OCI-LY7 (cell line): ENCODE data around the gene CRYBG2. TPM values are rescaled to one million over a fixed set of nuclear protein-coding genes. Genes with fewer than 3 reads are reported as not detected.
"Not testable (repeated sequence)": the region's sequence is repeated elsewhere in the genome, so short reads cannot be mapped to it uniquely, and the experiment has no call there.

ENCODE experiments used
- BruUV-seq: library from RNA; stranded (reverse); fragments of 400-500 nt; replicated peaks from 2 replicates; lab custom pipeline; 2021; lab: Mats Ljungman, UMichigan
- CTCF ChIA-PET: fragments of 300-600 bp; sonication (Branson Sonifier 250); formaldehyde crosslinking; loops from one replicate; lab custom pipeline; 2022; ENCODE audit warnings: antibody characterized with exemption; ENCODE audit not compliant: unreplicated experiment; lab: Charles Lee
- POLR2A ChIA-PET: fragments of 300-600 bp; sonication (Branson Sonifier 250); formaldehyde crosslinking; loops from one replicate; lab custom pipeline; 2022; ENCODE audit warnings: antibody characterized with exemption; lab: Charles Lee
- DNase-seq: peaks from one replicate; pipeline ENCODE4 v3.0.0-alpha.2; 2015; ENCODE audit warnings: low spot score
- H2AFZ ChIP-seq: fragments of 200-600 bp; sonication (generic), shearing (Covaris generic); 2 replicates; pipeline ENCODE4 v1.6.1; 2014; ENCODE audit warnings: mild to moderate bottlenecking, antibody characterized with exemption, low read length, moderate library complexity
- H3K27ac ChIP-seq: fragments of 200-600 bp; sonication (generic); 2 replicates; pipeline ENCODE4 v1.5.1; 2014; ENCODE audit warnings: mixed run types, low read depth, mild to moderate bottlenecking, moderate library complexity, low read length, inconsistent platforms; ENCODE audit not compliant: poor library complexity, severe bottlenecking
- H3K36me3 ChIP-seq: fragments of 200-600 bp; sonication (generic); 2 replicates; pipeline ENCODE4 v1.6.1; 2014; ENCODE audit warnings: mild to moderate bottlenecking, antibody characterized with exemption, low read length, moderate library complexity, mixed read lengths; ENCODE audit not compliant: insufficient read depth
- H3K4me1 ChIP-seq: fragments of 200-600 bp; sonication (generic); 2 replicates; pipeline ENCODE4 v1.5.1; 2014; ENCODE audit warnings: mild to moderate bottlenecking, low read length; ENCODE audit not compliant: insufficient read depth, poor library complexity, severe bottlenecking
- H3K4me2 ChIP-seq: fragments of 200-600 bp; sonication (generic); 2 replicates; pipeline ENCODE4 v1.6.1; 2014; ENCODE audit warnings: mild to moderate bottlenecking, low read length
- H3K4me3 ChIP-seq: fragments of 200-600 bp; sonication (generic); 2 replicates; pipeline ENCODE4 v1.5.1; 2014; ENCODE audit warnings: mild to moderate bottlenecking, low read depth, low read length; ENCODE audit not compliant: poor library complexity, severe bottlenecking
- H3K79me2 ChIP-seq: fragments of 200-600 bp; sonication (generic); 2 replicates; pipeline ENCODE4 v1.6.1; 2016; ENCODE audit warnings: low read depth, mild to moderate bottlenecking, low read length, moderate library complexity, mixed read lengths; ENCODE audit not compliant: insufficient read depth
- H3K9me2 ChIP-seq: fragments of 200-600 bp; sonication (generic); 2 replicates; pipeline ENCODE4 v1.6.1; 2016; ENCODE audit warnings: mild to moderate bottlenecking, low read length, mixed read lengths; ENCODE audit not compliant: insufficient read depth
- H3K9me3 ChIP-seq: fragments of 200-600 bp; sonication (generic); 2 replicates; pipeline ENCODE4 v1.6.1; 2014; ENCODE audit warnings: mild to moderate bottlenecking, mixed run types, low read length, mixed read lengths
- H4K20me1 ChIP-seq: fragments of 200-600 bp; sonication (generic); 2 replicates; pipeline ENCODE4 v1.6.1; 2014; ENCODE audit warnings: mild to moderate bottlenecking, antibody characterized with exemption, low read length, moderate library complexity, mixed read lengths; ENCODE audit not compliant: insufficient read depth
- CTCF ChIP-seq: fragments of 200-600 bp; sonication (generic); conservative IDR thresholded peaks from 2 replicates; pipeline ENCODE4 v1.5.1; 2014; ENCODE audit warnings: mild to moderate bottlenecking, antibody characterized with exemption, low read length, moderate library complexity, mixed read lengths
- EZH2phosphoT487 ChIP-seq: fragments of 200-600 bp; sonication (generic); IDR thresholded peaks from 2 replicates; pipeline ENCODE4 v1.6.1; 2018; ENCODE audit warnings: low read depth, borderline replicate concordance, mild to moderate bottlenecking, mixed run types, antibody characterized with exemption, low read length, moderate library complexity, mixed read lengths
- intact Hi-C: fragments of 100-400 bp; cut with micrococcal nuclease; formaldehyde crosslinking; loops from one replicate; pipeline ENCODE4 v1.10.0; 2022; ENCODE audit not compliant: unreplicated experiment
- total RNA-seq, 2 experiments: library from RNA; depleted of rRNA in 1 of 2; stranded (reverse); fragments of >200 nt in 1 of 2; shearing (Covaris generic) in 1 of 2; gene quantifications; 2 replicates each; pipeline ENCODE4 v1.2.3, GENCODE V29; 2014 to 2022

CRYBG2 gene
- total RNA-seq, 2 experiments from 2014 or later, result 1.3 to 5.5 TPM

- DNase-seq, result no peak
- ChIA-PET CTCF (no interaction called here), POLR2A (interaction anchor here (0.7 kb wide), 1 partner anchor 53 kb away, joined by 3 read pairs; no protein-coding TSS in a partner anchor)
- TF ChIP-seq EZH2phosphoT487 (no peak), CTCF (no peak)
- Histone ChIP-seq H3K4me1 (no peaks in the 10 kb centered on the region), H2AFZ (no peak overlapping the region), H3K79me2 (no peaks in the 10 kb centered on the region), H3K4me3 (no peak overlapping the region), H3K4me2 (no peak overlapping the region), H3K36me3 (no peaks in the 10 kb centered on the region), H3K9me3 (no peaks in the 10 kb centered on the region), H3K9me2 (no peaks in the 10 kb centered on the region), H4K20me1 (no peaks in the 10 kb centered on the region), H3K27ac (no peak overlapping the region)
- intact Hi-C loops, result no loop called here
- no TSS peak for BruUV-seq
These were observed 22.1 kb upstream of the CRYBG2 start for GRCh38 chr1:26376050-26376449.

GRCh38 chr1:26375081-26375480 is 21.2 kb upstream of the CRYBG2 start:
- POLR2A ChIA-PET, result interaction anchor here (0.9 to 1.0 kb wide), 2 partner anchors 10 to 28 kb away, joined by 3 to 10 read pairs; no protein-coding TSS in a partner anchor
- H3K9me2 ChIP-seq, result no peaks in the 10 kb centered on the region
- H3K27ac ChIP-seq, result no peak overlapping the region

GRCh38 chr1:26374361-26374760 is 20.4 kb upstream of the CRYBG2 start:
- H3K4me1 ChIP-seq, H3K36me3 ChIP-seq, DNase-seq, intact Hi-C loops, H3K9me3 ChIP-seq, H3K4me2 ChIP-seq, H3K27ac ChIP-seq, H4K20me1 ChIP-seq, H3K4me3 ChIP-seq, H3K79me2 ChIP-seq, H2AFZ ChIP-seq, BruUV-seq, H3K9me2 ChIP-seq: not testable (repeated sequence)
- POLR2A ChIA-PET, result interaction anchor here (1.0 kb wide), 1 partner anchor 9 kb away, joined by 3 read pairs; no protein-coding TSS in a partner anchor
- CTCF ChIA-PET, result interaction anchor here (0.5 kb wide), 1 partner anchor 597 kb away, joined by 3 read pairs; no protein-coding TSS in a partner anchor

More at GRCh38 chr1:26375081-26375480, 21.2 kb upstream of the CRYBG2 start:
- Histone ChIP-seq H2AFZ (no peak overlapping the region), H3K79me2 (no peaks in the 10 kb centered on the region), H4K20me1 (no peaks in the 10 kb centered on the region), H3K4me2 (no peak overlapping the region), H3K9me3 (no peaks in the 10 kb centered on the region), H3K4me1 (no peaks in the 10 kb centered on the region), H3K4me3 (no peak overlapping the region), H3K36me3 (no peaks in the 10 kb centered on the region)
- CTCF ChIA-PET, result interaction anchor here (0.5 to 0.9 kb wide), 2 partner anchors 42 to 598 kb away, joined by 3 read pairs; no protein-coding TSS in a partner anchor
- no peak for TF ChIP-seq EZH2phosphoT487
- intact Hi-C loops, result no loop called here
- DNase-seq, result no peak
- BruUV-seq, result no TSS peak
